Activated T-helper 17 cell treated with anti-CD3 and anti-CD28 coated beads, Interleukin-2, amount 50 U/mL, for 72 hours (primary cell): Measurements from ENCODE around the gene MFSD2A. TPM values are rescaled to one million over a fixed set of nuclear protein-coding genes. Genes with fewer than 3 reads are reported as not detected.
A peak's percentile ranks its signal among the peaks of the same experiment; 100 is the strongest.
"Not testable (repeated sequence)": the region's sequence is repeated elsewhere in the genome, so short reads cannot be mapped to it uniquely, and the experiment has no call there.

Experiments
- ATAC-seq: fragments of 150-1000 bp; cut with Tn5 transposase; replicated peaks from 2 replicates; pipeline ENCODE4 v1.10.0; 2021; ENCODE audit warnings: mild to moderate bottlenecking, moderate library complexity
- H3K27ac Mint-ChIP-seq: one replicate; pipeline ENCODE4 v1.8.0; 2022; ENCODE audit warnings: mixed read lengths
- H3K27me3 Mint-ChIP-seq: one replicate; pipeline ENCODE4 v1.8.0; 2022; ENCODE audit warnings: mixed read lengths
- H3K36me3 Mint-ChIP-seq: one replicate; pipeline ENCODE4 v1.8.0; 2022; ENCODE audit warnings: low read depth, mild to moderate bottlenecking, mixed read lengths
- H3K4me1 Mint-ChIP-seq: one replicate; pipeline ENCODE4 v1.8.0; 2022; ENCODE audit warnings: mixed read lengths
- H3K4me3 Mint-ChIP-seq: one replicate; pipeline ENCODE4 v1.8.0; 2022; ENCODE audit warnings: mild to moderate bottlenecking, mixed read lengths
- H3K9me3 Mint-ChIP-seq: one replicate; pipeline ENCODE4 v1.8.0; 2022; ENCODE audit warnings: mixed read lengths
- total RNA-seq, 2 donors: library from RNA; stranded (reverse); gene quantifications; one replicate each; pipeline ENCODE4 v1.2.3, GENCODE V29; 2022

MFSD2A gene
- total RNA-seq, 2 donors from 2014 or later, result 8.1 to 10.3 TPM

DNA sequence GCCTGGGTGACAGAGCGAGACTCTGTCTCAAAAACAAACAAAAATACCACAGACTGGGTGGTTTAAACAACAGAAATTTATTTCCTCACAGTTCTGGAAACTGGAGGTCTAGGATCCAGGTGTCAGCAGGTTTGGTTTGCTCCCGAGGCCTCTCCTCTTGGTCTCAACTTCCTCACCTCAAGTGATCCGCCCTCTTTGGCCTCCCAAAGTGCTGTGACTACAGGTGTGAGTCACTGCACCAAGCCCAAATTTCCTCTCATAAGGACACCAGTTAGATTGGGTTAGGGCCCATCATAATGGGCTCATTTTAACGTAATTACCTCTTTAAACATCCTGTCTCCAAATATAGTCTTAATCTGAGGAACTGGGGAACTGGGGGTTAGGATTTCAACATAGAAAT, 35.5 kb downstream of the MFSD2A start:
- H3K9me3 Mint-ChIP-seq, result no peaks in the 10 kb centered on the region
- no peak overlapping the region for H3K27ac Mint-ChIP-seq
- peak; percentile 34 for ATAC-seq
- H3K4me1 Mint-ChIP-seq, result no peaks in the 10 kb centered on the region
- H3K36me3 Mint-ChIP-seq, result no peaks in the 10 kb centered on the region
- no peak overlapping the region for H3K4me3 Mint-ChIP-seq
- H3K27me3 Mint-ChIP-seq, result no peaks in the 10 kb centered on the region

DNA sequence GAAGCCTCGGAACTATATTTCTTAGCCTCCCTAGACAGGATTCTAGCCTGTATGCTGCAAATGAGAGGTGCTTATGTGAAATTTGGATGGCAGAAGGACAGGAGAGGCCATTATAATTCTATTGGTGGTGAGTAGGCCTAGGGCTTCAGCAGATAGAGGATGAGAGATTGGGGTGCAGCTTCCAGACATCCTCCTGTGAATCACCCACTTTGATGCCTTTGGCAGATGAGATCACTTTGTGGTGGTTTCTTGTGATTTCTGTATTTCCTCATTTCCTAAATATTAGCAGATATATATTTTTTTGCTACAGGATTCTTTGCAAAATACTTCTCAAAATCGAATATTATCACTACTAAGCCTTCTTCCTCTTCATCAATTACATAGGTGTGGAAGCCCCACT, 37.3 kb downstream of the MFSD2A start:
- no peak overlapping the region for H3K4me3 Mint-ChIP-seq
- H3K27ac Mint-ChIP-seq, result no peak overlapping the region
- peaks cover 12% of the 10 kb centered on the region for H3K4me1 Mint-ChIP-seq
- no peaks in the 10 kb centered on the region for H3K27me3 Mint-ChIP-seq
- H3K36me3 Mint-ChIP-seq, result no peaks in the 10 kb centered on the region
- no peaks in the 10 kb centered on the region for H3K9me3 Mint-ChIP-seq
- no peak for ATAC-seq

DNA sequence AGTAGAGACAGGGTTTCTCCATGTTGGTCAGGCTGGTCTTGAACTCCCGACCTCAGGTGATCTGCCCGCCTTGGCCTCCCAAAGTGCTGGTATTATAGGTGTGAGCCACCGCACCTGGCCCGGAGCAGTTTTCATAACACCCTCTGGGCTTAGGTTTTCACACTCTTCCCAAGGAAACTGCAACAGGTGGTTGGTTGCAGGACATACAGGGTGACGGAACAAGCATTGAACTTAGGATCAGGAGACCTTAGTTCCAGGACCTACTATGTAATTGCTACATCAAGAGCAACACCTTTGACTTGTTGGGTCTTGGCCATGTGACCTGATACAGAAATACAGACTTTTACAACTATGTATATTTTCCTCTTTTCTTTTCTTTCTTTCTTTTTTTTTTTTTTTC, 37.9 kb downstream of the MFSD2A start:
- no peak for ATAC-seq
- H3K27ac Mint-ChIP-seq, result no peak overlapping the region
- peaks cover 12% of the 10 kb centered on the region for H3K4me1 Mint-ChIP-seq
- H3K36me3 Mint-ChIP-seq, result no peaks in the 10 kb centered on the region
- no peaks in the 10 kb centered on the region for H3K9me3 Mint-ChIP-seq
- H3K27me3 Mint-ChIP-seq, result no peaks in the 10 kb centered on the region
- no peak overlapping the region for H3K4me3 Mint-ChIP-seq

GRCh38 chr1:39995973-39996393, 41.0 kb downstream of the MFSD2A start:
- no peaks in the 10 kb centered on the region for H3K27me3 Mint-ChIP-seq
- H3K4me1 Mint-ChIP-seq, result peaks cover 12% of the 10 kb centered on the region
- H3K9me3 Mint-ChIP-seq, result no peaks in the 10 kb centered on the region
- H3K27ac Mint-ChIP-seq, result peak overlapping the region; percentile 59
- H3K4me3 Mint-ChIP-seq, result no peak overlapping the region
- peak; percentile 63 for ATAC-seq
- no peaks in the 10 kb centered on the region for H3K36me3 Mint-ChIP-seq

- Mint-ChIP-seq H3K27ac (peak overlapping the region; percentile 59), H3K36me3 (no peaks in the 10 kb centered on the region), H3K9me3 (no peaks in the 10 kb centered on the region), H3K27me3 (no peaks in the 10 kb centered on the region), H3K4me3 (no peak overlapping the region), H3K4me1 (peaks cover 12% of the 10 kb centered on the region)
- no peak for ATAC-seq
Measured at GRCh38 chr1:39996396-39997004, 41.6 kb downstream of the MFSD2A start.

- Mint-ChIP-seq H3K36me3 (no peaks in the 10 kb centered on the region), H3K4me1 (peaks cover 15% of the 10 kb centered on the region), H3K4me3 (no peak overlapping the region), H3K27me3 (no peaks in the 10 kb centered on the region), H3K9me3 (peaks cover 3% of the 10 kb centered on the region), H3K27ac (no peak overlapping the region)
- no peak for ATAC-seq
Measured at GRCh38 chr1:40001456-40001855, 46.5 kb downstream of the MFSD2A start.

GRCh38 chr1:40003156-40004093, 48.5 kb downstream of the MFSD2A start:
- peaks cover 10% of the 10 kb centered on the region for H3K4me1 Mint-ChIP-seq
- H3K4me3 Mint-ChIP-seq, result peak overlapping the region; percentile 4
- peaks cover 3% of the 10 kb centered on the region for H3K9me3 Mint-ChIP-seq
- H3K27me3 Mint-ChIP-seq, result no peaks in the 10 kb centered on the region
- H3K36me3 Mint-ChIP-seq, result no peaks in the 10 kb centered on the region
- ATAC-seq, result no peak
- H3K27ac Mint-ChIP-seq, result no peak overlapping the region

GRCh38 chr1:40004857-40005256, 49.9 kb downstream of the MFSD2A start:
- ATAC-seq, result no peak
- H3K4me1 Mint-ChIP-seq, result peaks cover 10% of the 10 kb centered on the region
- peaks cover 3% of the 10 kb centered on the region for H3K9me3 Mint-ChIP-seq
- H3K27ac Mint-ChIP-seq, result no peak overlapping the region
- H3K36me3 Mint-ChIP-seq, result no peaks in the 10 kb centered on the region
- no peaks in the 10 kb centered on the region for H3K27me3 Mint-ChIP-seq
- no peak overlapping the region for H3K4me3 Mint-ChIP-seq

- not testable (repeated sequence) for H3K4me1 Mint-ChIP-seq, H3K4me3 Mint-ChIP-seq, H3K9me3 Mint-ChIP-seq, H3K36me3 Mint-ChIP-seq, H3K27me3 Mint-ChIP-seq, ATAC-seq, H3K27ac Mint-ChIP-seq
Measured at GRCh38 chr1:40007481-40008034, 52.6 kb downstream of the MFSD2A start.

- H3K9me3 Mint-ChIP-seq, result no peaks in the 10 kb centered on the region
- H3K27me3 Mint-ChIP-seq, result no peaks in the 10 kb centered on the region
- no peak overlapping the region for H3K27ac Mint-ChIP-seq
- peaks cover 10% of the 10 kb centered on the region for H3K4me1 Mint-ChIP-seq
- no peak for ATAC-seq
- no peaks in the 10 kb centered on the region for H3K36me3 Mint-ChIP-seq
- H3K4me3 Mint-ChIP-seq, result no peak overlapping the region
Measured at GRCh38 chr1:40011198-40011597, 56.3 kb downstream of the MFSD2A start.

GRCh38 chr1:40014253-40014706, 59.3 kb downstream of the MFSD2A start:
- Mint-ChIP-seq H3K36me3 (no peaks in the 10 kb centered on the region), H3K4me3 (no peak overlapping the region), H3K4me1 (peaks cover 10% of the 10 kb centered on the region), H3K27me3 (no peaks in the 10 kb centered on the region), H3K27ac (peak overlapping the region; percentile 86), H3K9me3 (no peaks in the 10 kb centered on the region)
- ATAC-seq, result peak; percentile 49

DNA sequence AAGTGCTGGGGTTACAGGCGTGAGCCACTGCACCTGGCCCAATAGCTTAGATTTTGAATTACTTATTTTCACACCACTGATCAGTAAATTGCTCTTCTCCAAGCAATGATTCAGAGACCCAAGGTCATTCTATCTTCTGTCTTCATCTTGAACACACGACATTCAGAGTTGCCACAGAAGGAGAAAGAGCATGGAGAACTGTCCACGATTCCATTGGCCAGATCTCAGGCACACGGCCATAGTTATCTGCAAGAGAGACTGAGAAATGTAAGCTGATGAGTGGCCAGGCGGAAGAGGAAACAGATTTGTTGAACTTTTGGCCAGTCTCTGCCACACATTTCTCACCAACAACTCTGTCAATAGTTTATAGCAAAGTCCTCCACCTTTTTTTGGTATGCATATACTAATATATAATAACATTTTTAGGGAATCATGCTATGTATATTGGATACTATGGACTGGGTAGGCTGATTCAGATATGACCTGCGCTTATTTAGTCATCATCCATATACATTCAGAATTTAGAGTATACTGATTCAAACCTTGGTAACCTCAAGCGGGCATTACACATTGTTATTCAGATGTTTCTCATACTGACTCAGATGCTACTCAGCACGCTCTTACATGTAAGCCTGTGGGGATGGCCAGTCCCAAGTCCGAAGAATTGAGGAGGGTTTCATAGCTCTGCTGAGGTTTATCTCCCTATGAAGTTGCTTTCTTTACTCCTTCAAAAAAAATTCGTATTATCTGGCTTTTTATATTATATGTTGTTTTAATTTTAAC, 60.1 kb downstream of the MFSD2A start:
- Mint-ChIP-seq H3K4me1 (peaks cover 10% of the 10 kb centered on the region), H3K27me3 (no peaks in the 10 kb centered on the region), H3K27ac (peak overlapping the region; percentile 86), H3K9me3 (no peaks in the 10 kb centered on the region), H3K36me3 (no peaks in the 10 kb centered on the region), H3K4me3 (no peak overlapping the region)
- ATAC-seq, result peak; percentile 99

GRCh38 chr1:40017951-40018575, 63.1 kb downstream of the MFSD2A start:
- Mint-ChIP-seq H3K27me3 (no peaks in the 10 kb centered on the region), H3K4me1 (peaks cover 10% of the 10 kb centered on the region), H3K27ac (no peak overlapping the region), H3K36me3 (no peaks in the 10 kb centered on the region), H3K9me3 (no peaks in the 10 kb centered on the region), H3K4me3 (no peak overlapping the region)
- ATAC-seq, result no peak
